Tibial artery (tissue), 4 donors: ENCODE measurements around the gene PEA15.
A peak's percentile ranks its signal among the peaks of the same experiment; 100 is the strongest.

ENCODE experiments used
- DNase-seq, 2 donors: peaks; one replicate each; pipeline ENCODE4 v3.0.0-alpha.2; 2019
- H3K27ac ChIP-seq, 2 donors: fragments of 200-600 bp; sonication (generic) in 1 of 2; 1 replicate in 1 of 2; 2 replicates in 1 of 2; pipeline ENCODE4 v1.5.1; 2018 to 2019; ENCODE audit warnings: mild to moderate bottlenecking in 1 of 2
- H3K27me3 ChIP-seq, 2 donors: fragments of 200-600 bp; sonication (generic) in 1 of 2; one replicate each; pipeline versions ENCODE4 v1.5.1 to v1.6.0; 2016 to 2019
- H3K36me3 ChIP-seq, 3 donors: fragments of 200-600 bp; sonication (generic) in 2 of 3; one replicate each; pipeline ENCODE4 v1.5.1; 2016 to 2019; ENCODE audit warnings: mild to moderate bottlenecking in 2 of 3
- H3K4me1 ChIP-seq, 4 donors: fragments of 200-600 bp; sonication (generic) in 2 of 4; 1 replicate in 3 of 4; 2 replicates in 1 of 4; pipeline ENCODE4 v1.5.1; 2016 to 2019
- H3K4me3 ChIP-seq, 2 donors: fragments of 200-600 bp; sonication (generic) in 1 of 2; 1 replicate in 1 of 2; 2 replicates in 1 of 2; pipeline ENCODE4 v1.5.1; 2018 to 2019; ENCODE audit warnings: mild to moderate bottlenecking in 2 of 2
- H3K9me3 ChIP-seq, 3 donors: fragments of 200-600 bp; sonication (generic) in 1 of 3; one replicate each; pipeline ENCODE4 v1.5.1; 2016 to 2019
- CTCF ChIP-seq, 2 experiments: fragments of 200-600 bp in 1 of 2; fragments of 450-650 bp in 1 of 2; IDR thresholded peaks; one replicate each; pipeline ENCODE4 v1.5.1; 2017 to 2019; ENCODE audit warnings: antibody characterized with exemption in 2 of 2, mild to moderate bottlenecking in 1 of 2, moderate library complexity in 1 of 2
- intact Hi-C: fragments of 100-400 bp; cut with DNase I; formaldehyde crosslinking; loops from one replicate; pipeline ENCODE4 v1.15.0; 2023; ENCODE audit warnings: low total_unique reads

The PEA15 gene

GRCh38 chr1:160204526-160205241 lies 500 bp upstream of the PEA15 start:
- intact Hi-C loops, result no loop called here
- DNase-seq, result no peak
- H3K27me3 ChIP-seq, result no peaks in the 10 kb centered on the region
- H3K36me3 ChIP-seq, result peaks cover 0 to 15% (median 4%) of the 10 kb centered on the region in 3 donors
- no peak for TF ChIP-seq CTCF (IDR thresholded peaks at IDR 0.05)
- peak overlapping the region; percentile 97 to 98 for H3K27ac ChIP-seq
- no peaks in the 10 kb centered on the region for H3K9me3 ChIP-seq
- H3K4me1 ChIP-seq, result peaks cover 0 to 49% (median 39%) of the 10 kb centered on the region in 4 donors
- H3K4me3 ChIP-seq, result peak overlapping the region; percentile 92 to 100

- H3K27me3 ChIP-seq, result no peaks in the 10 kb centered on the region
- H3K36me3 ChIP-seq, result peaks cover 0 to 19% (median 6%) of the 10 kb centered on the region in 3 donors
- DNase-seq, result peak; percentile 65 to 86
- peak overlapping the region; percentile 97 to 98 for H3K27ac ChIP-seq
- intact Hi-C loops, result no loop called here
- H3K9me3 ChIP-seq, result no peaks in the 10 kb centered on the region
- TF ChIP-seq CTCF (IDR thresholded peaks at IDR 0.05), result no peak
- H3K4me3 ChIP-seq, result peak overlapping the region; percentile 92 to 100
- H3K4me1 ChIP-seq, result peaks cover 0 to 63% (median 51%) of the 10 kb centered on the region in 4 donors
Observed at GRCh38 chr1:160206036-160206389, 829 bp downstream of the PEA15 start.

GRCh38 chr1:160206421-160207117 lies 1.4 kb downstream of the PEA15 start:
- H3K9me3 ChIP-seq, result no peaks in the 10 kb centered on the region
- peaks cover 5 to 24% (median 12%) of the 10 kb centered on the region in 3 donors for H3K36me3 ChIP-seq
- no peaks in the 10 kb centered on the region for H3K27me3 ChIP-seq
- intact Hi-C loops, result no loop called here
- TF ChIP-seq CTCF (IDR thresholded peaks at IDR 0.05), result no peak
- H3K27ac ChIP-seq, result peak overlapping the region; percentile 97 to 98
- H3K4me3 ChIP-seq, result peak overlapping the region; percentile 92 to 100
- no peak for DNase-seq
- H3K4me1 ChIP-seq, result peaks cover 0 to 63% (median 51%) of the 10 kb centered on the region in 4 donors

- Histone ChIP-seq H3K27ac (peak overlapping the region; percentile 97 to 98), H3K36me3 (peaks cover 11 to 31% (median 18%) of the 10 kb centered on the region in 3 donors), H3K4me3 (no peak overlapping the region), H3K4me1 (peaks cover 0 to 63% (median 51%) of the 10 kb centered on the region in 4 donors), H3K9me3 (no peaks in the 10 kb centered on the region), H3K27me3 (no peaks in the 10 kb centered on the region)
- intact Hi-C loops, result no loop called here
- no peak for TF ChIP-seq CTCF (IDR thresholded peaks at IDR 0.05)
- no peak for DNase-seq
Observed at GRCh38 chr1:160207118-160207650, 2.0 kb downstream of the PEA15 start.

GRCh38 chr1:160207771-160208556 lies 2.8 kb downstream of the PEA15 start:
- Histone ChIP-seq H3K9me3 (no peaks in the 10 kb centered on the region), H3K27me3 (no peaks in the 10 kb centered on the region), H3K36me3 (peaks cover 19 to 38% (median 26%) of the 10 kb centered on the region in 3 donors), H3K4me1 (peaks cover 0 to 63% (median 51%) of the 10 kb centered on the region in 4 donors), H3K4me3 (no peak overlapping the region), H3K27ac (peak overlapping the region; percentile 97 to 98)
- DNase-seq, result no peak
- TF ChIP-seq CTCF (IDR thresholded peaks at IDR 0.05), result no peak
- intact Hi-C loops, result no loop called here
